ENCODE measurements around the gene CEP192.

- TF ChIP-seq POLR2A (IDR thresholded peaks at IDR 0.05; ENCODE audit: low read depth, low read length), result no peak
- TF ChIP-seq POLR2AphosphoS5 (IDR thresholded peaks at IDR 0.05; ENCODE audit: low read depth, low read length), result no peak
These were observed 145.9 kb downstream of the CEP192 start for GRCh38 chr18:13136904-13137669.
